EH (cell line): ENCODE results near the gene LIN37.
"Not testable (repeated sequence)": the region's sequence is repeated elsewhere in the genome, so short reads cannot be mapped to it uniquely, and the experiment has no call there.

ENCODE experiments used
- DNase-seq: peaks from one replicate; pipeline ENCODE4 v3.0.0-alpha.2; 2015; ENCODE audit warnings: low read depth

The LIN37 gene

DNA sequence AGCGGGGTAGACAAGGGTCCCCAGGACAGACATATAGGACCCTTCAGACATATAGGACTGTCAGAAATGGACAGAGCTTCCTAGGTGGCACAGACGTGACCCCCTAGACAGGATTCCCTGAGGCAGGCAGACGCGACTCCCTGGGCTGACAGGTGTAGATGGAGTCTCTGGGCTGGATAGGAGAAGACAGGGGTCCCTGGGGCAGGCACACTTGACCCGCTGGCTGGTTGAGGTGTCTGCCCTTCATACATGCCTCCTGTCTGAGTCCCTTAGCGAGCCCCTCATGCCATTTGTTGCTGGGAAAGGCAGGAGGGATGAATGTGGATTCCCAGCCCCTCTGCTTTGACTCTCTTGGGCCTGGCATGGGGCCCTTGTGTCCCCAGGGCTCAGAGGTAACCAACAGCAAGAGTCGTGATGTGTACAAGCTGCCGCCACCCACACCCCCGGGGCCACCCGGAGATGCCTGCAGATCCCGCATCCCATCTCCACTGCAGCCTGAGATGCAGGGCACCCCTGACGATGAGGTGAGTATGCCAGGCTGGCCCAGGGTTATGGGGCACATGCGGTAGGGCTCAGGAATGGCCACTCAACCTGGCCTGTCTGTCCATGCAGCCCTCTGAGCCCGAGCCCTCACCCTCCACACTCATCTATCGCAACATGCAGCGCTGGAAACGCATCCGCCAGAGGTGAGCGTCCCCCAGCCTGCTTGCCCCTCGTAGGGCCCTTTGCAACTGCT, 5.4 kb downstream of the LIN37 start:
- DNase-seq: no peak

GRCh38 chr19:35754370-35755130, 6.2 kb downstream of the LIN37 start:
- no peak for DNase-seq

DNA sequence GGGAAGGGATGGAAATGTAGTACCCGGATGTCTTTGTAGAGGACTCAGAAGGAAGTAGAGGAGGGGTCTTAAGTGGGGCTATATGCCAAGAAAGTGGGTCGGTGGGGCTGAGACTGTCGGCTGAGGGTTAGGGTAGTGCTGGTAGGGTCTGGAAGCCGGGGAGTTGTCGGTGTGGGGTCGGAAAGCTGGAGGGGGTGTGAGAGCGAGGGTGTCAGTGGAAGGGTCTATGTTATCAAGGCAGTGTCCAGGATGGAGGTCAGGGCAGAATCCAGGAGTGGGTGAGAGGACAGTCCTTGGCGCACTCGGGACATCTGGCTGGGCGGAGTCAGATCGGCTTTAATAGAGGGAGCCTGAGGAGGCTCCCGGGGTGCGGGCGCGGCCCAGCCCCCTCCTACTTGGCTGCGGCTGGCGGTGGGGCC, 6.8 kb downstream of the LIN37 start:
- DNase-seq: no peak

- DNase-seq: peak; percentile 74
Observed at GRCh38 chr19:35755550-35756376, 7.4 kb downstream of the LIN37 start.

DNA sequence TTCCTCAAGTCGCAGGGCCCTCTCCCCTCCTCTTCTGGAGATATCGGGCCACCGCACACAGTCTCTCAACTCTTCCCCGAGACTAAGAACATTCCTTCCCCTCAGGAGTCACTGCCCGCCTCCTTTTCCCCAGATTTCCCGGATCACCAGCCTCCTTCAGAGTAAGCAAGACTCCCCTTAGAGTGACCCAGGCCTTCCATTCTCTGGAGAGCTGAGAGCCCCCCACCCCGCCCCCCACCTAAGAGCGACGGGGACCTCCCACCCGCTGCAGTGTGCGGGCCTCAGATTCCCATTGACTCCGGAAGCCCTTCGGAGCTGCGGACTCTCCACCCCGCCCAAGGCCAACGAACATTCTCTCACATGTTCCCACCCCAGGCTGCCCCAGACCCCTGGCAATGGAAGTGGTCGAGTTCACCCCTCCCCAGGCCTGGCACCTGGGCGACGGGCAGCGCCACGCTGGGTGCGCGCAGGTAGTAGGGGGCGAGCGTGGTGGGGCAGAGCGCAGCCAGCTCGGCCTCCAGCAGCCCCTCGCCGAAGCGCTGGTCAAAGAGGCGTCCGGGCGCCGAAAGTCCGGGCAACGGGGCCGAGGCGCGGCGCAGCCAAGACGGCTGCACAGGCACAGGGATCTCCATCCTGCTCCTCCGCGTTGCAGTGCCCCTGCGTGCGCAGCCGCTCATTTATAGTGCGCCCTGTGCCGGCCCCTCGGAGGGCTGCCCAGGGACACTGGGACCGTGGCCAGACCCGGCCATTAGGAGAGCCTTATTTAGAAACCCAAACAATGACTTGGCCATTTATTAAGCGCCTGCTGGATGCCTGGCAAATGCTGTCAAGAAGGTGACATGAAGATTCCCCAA, 8.2 kb downstream of the LIN37 start, which contains the start of gene HSPB6:
TSS of gene HSPB6 (minus strand) at position 653 of the 854 bp plus-strand sequence. CDS start at position 632, 21 bp downstream.
- DNase-seq: peak; percentile 81

- peak; percentile 95 for DNase-seq
Observed at GRCh38 chr19:35757231-35757748, 8.9 kb downstream of the LIN37 start.

DNA sequence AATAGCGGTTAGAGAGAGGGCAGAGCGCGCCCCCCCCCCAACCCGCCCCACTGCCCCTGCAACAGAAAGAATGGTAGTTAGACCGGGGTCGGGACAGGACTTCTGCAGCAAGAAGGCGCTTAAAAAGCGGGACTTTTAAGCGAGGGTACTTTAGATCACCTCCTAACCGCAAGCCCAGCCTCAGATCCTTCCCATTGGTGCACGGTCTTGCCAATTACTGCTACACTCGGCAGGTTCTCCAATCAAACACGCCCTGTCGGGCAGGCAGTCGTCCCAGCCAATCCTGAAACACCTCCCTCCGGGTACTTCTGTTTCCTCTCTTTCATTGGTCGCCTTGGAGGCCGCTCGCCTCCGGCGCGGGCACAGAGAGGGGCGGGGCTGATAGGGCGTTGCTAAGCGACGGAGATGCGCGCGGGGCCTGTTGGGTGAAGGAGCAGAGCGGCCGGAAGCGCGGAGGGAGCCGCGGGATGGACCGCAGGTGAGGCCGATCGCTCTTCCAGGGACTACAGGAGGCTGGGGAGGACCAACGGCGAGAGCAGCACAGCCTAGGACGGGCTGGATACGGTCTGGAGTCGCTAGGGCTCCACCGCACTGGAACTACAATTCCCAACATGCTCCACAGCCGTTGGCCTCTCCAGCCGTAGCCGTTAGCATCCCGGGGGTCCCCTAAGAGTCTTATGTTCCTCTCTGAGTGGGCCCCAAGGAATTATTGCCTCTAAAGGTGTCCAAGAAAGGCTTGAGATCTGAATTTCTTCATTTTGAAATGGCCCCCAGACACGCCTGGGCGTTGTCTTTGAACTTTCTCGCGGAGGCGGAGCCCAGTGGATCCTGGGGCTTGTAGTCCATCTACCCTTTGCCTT, 9.6 kb downstream of the LIN37 start, which contains the start of gene PROSER3:
TSS of gene PROSER3 (plus strand) at position 428 of the 860 bp plus-strand sequence. CDS start at position 468, 40 bp downstream.
- DNase-seq: peak; percentile 99

- no peak for DNase-seq
Observed at GRCh38 chr19:35759697-35760096, 11.3 kb downstream of the LIN37 start.

DNA sequence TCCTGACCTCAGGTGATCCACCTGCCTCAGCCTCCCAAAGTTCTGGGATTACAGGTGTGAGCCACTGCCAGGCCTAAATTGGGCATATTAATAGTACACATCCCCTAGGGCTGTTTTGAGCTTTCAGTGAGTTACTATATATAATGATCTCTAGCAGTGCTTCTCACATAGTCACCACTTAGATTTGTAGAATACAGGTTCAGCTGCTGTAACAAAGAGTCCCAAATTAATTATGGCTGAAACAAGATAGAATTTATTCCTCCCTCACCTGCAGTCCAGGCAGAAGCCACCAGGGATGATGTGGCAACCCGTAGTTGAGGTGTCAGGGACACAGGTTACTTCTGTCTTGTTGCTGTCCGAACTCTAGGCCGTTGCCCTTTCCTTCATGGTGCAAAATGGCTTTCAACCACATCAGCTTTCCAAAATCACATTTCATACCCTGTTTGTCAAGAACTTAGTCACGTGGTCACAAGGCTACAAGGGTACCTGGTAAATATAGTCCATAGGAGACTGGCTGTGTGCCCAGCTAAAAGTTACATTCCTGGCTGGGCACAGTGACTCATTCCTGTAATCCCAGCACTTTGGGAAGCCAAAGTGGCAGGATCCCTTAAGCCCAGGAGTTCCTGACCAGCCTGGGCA, 12.5 kb downstream of the LIN37 start:
- DNase-seq: peak; percentile 33

DNA sequence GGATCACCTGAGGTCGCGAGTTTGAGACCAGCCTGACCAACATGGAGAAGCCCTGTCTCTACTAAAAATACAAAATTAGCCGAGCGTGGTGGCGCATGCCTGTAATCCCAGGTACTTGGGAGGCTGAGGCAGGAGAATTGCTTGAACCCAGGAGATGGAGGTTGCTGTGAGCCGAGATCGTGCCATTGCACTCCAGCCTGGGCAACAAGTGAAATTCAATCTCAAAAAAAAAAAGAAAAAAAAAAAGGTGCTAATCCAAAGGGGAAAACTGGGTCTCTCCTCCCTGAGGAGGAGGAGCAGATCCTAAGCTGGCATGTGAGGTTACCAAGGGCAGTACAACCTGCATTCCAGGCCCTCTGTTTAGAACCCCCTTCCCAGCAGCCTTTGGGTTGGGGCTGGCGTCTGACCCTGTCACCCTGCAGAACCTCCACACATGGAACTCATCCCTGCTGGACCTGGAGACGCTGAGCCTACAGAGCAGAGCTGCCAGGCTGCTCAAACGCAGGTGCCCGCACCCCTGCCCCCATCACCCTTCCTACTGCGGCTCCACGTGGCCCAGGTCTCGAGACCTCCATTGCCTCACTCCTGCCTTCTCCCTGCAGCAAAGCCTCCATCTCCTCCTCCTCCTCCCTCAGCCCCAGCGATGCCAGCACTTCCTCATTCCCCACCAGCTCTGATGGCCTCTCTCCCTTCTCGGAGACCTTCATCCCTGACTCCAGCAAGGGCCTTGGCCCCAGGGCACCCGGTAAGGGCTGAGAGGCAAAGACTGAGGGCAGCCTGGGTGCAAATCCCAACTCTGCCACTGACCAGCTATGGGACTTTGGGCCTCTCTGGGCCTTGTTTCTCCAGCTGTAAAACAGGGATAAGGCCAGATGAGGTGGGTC, 16.3 kb downstream of the LIN37 start:
- no peak for DNase-seq

DNA sequence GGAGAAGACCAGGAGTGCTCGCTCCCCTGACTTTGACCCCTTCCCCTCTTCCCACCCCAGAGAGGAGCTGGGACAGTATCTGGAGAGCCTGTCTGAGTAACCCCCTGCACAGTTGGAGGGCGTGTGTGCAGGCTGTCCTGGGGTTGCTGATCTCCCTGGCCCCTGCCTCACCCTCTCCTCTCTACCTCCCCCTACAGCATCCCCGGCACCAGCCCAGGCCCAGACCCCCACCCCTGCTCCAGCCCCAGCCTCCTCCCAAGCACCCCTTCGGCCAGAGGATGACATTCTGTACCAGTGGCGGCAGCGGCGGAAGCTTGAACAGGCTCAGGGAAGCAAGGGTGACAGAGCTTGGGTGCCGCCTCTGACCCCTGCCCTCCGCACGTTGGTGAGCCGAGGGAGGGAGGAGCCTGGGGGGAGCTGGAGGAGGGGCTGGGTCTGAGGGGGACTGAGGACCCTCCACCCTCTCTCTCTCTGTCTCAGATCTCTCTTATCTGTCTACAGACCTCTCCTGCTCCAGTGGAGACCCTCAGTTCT, 18.3 kb downstream of the LIN37 start:
- DNase-seq: no peak

DNA sequence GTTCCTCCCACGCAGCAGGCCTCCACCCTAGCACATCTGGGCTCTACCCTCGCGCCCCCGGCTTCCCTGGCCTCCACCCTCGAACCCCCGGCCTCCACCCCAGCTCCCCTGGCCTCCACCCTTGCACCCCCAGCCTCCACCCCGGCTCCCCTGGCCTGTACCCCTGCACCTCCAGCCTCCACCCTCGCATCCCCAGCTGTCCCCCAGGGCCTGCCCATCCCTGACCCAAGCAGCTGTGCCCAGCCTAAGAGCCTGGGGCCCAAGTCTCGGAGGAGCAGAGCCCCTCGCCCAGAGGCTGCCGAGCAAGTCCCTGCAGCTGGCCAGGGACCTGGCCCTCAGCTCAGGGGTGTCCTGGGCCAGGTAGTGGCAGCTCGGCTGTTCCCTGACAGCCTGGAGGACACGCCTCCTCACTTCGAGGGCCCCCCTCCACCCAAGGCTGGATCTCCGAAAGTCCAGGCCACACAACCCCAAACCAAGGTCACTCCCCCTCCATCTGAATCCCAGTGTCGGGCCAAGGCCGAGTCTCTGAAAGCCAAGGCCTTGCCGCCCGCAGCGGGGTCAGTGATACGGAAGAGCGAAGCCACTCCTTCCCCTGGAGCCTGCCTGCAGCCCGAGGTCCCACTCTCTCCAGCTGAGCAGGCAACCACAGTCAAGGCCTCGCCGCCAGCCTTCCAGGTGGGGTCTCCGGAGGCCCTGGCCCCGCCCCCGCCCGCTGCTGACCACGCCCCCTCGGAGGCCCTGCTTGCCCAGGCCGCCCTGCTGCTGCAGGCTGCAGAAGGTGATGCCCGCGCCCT, 19.1 kb downstream of the LIN37 start:
- DNase-seq: no peak

- no peak for DNase-seq
Observed at GRCh38 chr19:35768082-35768421, 19.7 kb downstream of the LIN37 start.

- DNase-seq: not testable (repeated sequence)
Observed at GRCh38 chr19:35772362-35772761, 24.0 kb downstream of the LIN37 start.

DNA sequence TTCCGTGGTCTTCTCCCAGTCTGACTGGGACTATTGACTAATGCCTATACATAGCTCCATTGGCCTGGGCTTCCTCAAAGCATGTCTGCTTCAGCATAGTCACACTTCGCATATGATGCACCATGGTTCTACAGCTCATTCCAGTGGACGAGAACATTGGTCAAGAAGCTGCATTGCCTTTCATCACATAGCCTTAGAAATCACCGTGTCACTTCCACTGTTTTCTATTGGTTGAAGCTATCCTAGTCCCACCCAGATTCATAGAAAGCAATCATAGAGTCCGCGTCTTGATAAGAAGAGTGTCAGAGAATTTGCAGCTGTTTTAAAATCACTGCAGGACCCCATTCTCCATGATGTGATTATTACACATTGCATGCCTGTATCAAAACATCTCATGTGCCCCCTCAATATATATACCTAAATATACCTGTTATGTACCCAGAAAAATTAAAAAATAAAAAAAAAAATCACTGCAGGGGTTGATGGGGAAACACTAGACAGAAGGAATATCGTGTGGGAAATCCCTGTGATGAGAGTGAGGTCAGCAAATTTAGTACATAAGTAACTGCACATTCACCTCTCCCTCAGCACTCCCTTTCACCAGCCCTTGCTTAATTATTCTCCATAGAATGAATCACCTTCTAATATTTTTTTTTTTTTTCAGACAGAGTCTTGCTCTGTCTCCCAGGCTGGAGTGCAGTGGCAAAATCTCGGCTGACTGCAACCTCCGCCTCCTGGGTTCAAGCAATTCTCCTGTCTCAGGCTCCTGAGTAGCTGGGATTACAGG, 24.8 kb downstream of the LIN37 start:
- no peak for DNase-seq

- no peak for DNase-seq
Observed at GRCh38 chr19:35774274-35775045, 26.1 kb downstream of the LIN37 start.
